HCT116 (cell line): ENCODE measurements around the gene GEMIN7. TPM values are rescaled to one million over a fixed set of nuclear protein-coding genes. Genes with fewer than 3 reads are reported as not detected.

Source experiments
- ATAC-seq: fragments of 200-7000 bp; cut with Tn5 transposase; 2 replicates; pipeline ENCODE4 v1.9.1; 2020; ENCODE audit warnings: mild to moderate bottlenecking, moderate library complexity
- BruUV-seq: library from RNA; stranded (reverse); fragments of 400-500 nt; replicated peaks from 2 replicates; lab custom pipeline; 2021; lab: Mats Ljungman, UMichigan
- CTCF ChIA-PET: fragments of 300-600 bp; sonication (Branson Sonifier 250); formaldehyde crosslinking; loops from one replicate; lab custom pipeline; 2021; ENCODE audit warnings: antibody characterized with exemption; lab: Charles Lee
- POLR2A ChIA-PET: fragments of 300-600, 350-600 bp; sonication (Branson Sonifier 250); formaldehyde crosslinking; loops from one replicate; lab custom pipeline; 2021; ENCODE audit warnings: antibody characterized with exemption; lab: Charles Lee
- RAD21 ChIA-PET, 2 experiments: fragments of 300-600 bp; sonication (Branson Sonifier 250); formaldehyde crosslinking; loops; one replicate each; lab custom pipeline; 2023; ENCODE audit warnings: low total read pairs in 2 of 2; ENCODE audit not compliant: uncharacterized antibody in 2 of 2, unreplicated experiment in 2 of 2, low non-redundant PET in 1 of 2; lab: Charles Lee
- DNase-seq: peaks from one replicate; pipeline ENCODE4 v3.0.0-alpha.2; 2010; ENCODE audit warnings: low read depth, low spot score
- H2AFZ ChIP-seq: fragments of 200-600 bp; shearing (Covaris generic), sonication (generic); 2 replicates; pipeline ENCODE4 v1.6.1; 2017; ENCODE audit warnings: low read depth, mixed run types, mixed read lengths, antibody characterized with exemption, low read length; ENCODE audit not compliant: poor library complexity, severe bottlenecking
- H3K27ac ChIP-seq: 2 replicates; pipeline ENCODE4 v1.5.1; 2012; ENCODE audit warnings: low read depth, low read length
- H3K27me3 ChIP-seq: fragments of 200-600 bp; sonication (generic); 2 replicates; pipeline ENCODE4 v1.6.1; 2016; ENCODE audit warnings: mixed run types, low read length, mixed read lengths; ENCODE audit not compliant: insufficient read depth
- H3K36me3 ChIP-seq, 2 experiments: fragments of 200-500 bp in 1 of 2; fragments of 200-600 bp in 1 of 2; sonication (Bioruptor generic) in 1 of 2; sonication (generic) in 1 of 2; 2 replicates each; pipeline versions ENCODE4 v1.5.1 to v1.6.1; 2014 to 2016; ENCODE audit warnings: low read length in 2 of 2, inconsistent platforms in 1 of 2, mixed read lengths in 1 of 2, mixed run types in 1 of 2; ENCODE audit not compliant: insufficient read depth in 2 of 2, control insufficient read depth in 1 of 2
- H3K4me1 ChIP-seq, 2 experiments: fragments of 200-600 bp in 1 of 2; sonication (generic) in 1 of 2; 2 replicates each; pipeline versions ENCODE4 v1.5.1 to v1.6.1; 2012 to 2017; ENCODE audit warnings: low read length in 2 of 2, inconsistent platforms in 1 of 2, mild to moderate bottlenecking in 1 of 2, mixed read lengths in 1 of 2, mixed run types in 1 of 2, moderate library complexity in 1 of 2; ENCODE audit not compliant: insufficient read depth in 2 of 2, control insufficient read depth in 1 of 2
- H3K4me2 ChIP-seq: fragments of 200-600 bp; sonication (generic); 2 replicates; pipeline ENCODE4 v1.6.1; 2017; ENCODE audit warnings: mixed run types, low read length, mixed read lengths
- H3K4me3 ChIP-seq, 2 experiments: fragments of 200-600 bp in 1 of 2; sonication (generic) in 1 of 2; replicated peaks in 1 of 2; 2 replicates each; pipeline ENCODE4 v1.5.1; 2011 to 2016; ENCODE audit warnings: low read length in 2 of 2, control low read depth in 1 of 2, low read depth in 1 of 2, mild to moderate bottlenecking in 1 of 2, mixed read lengths in 1 of 2, mixed run types in 1 of 2
- H3K79me2 ChIP-seq: fragments of 200-600 bp; sonication (generic); 2 replicates; pipeline ENCODE4 v1.6.1; 2017; ENCODE audit warnings: mild to moderate bottlenecking, mixed run types, low read length, moderate library complexity, mixed read lengths; ENCODE audit not compliant: insufficient read depth
- H3K9ac ChIP-seq: fragments of 200-600 bp; sonication (generic); 2 replicates; pipeline ENCODE4 v1.6.1; 2016; ENCODE audit warnings: low read length, mixed read lengths
- H3K9me2 ChIP-seq: fragments of 200-600 bp; sonication (generic), shearing (Covaris generic); 2 replicates; pipeline ENCODE4 v1.6.1; 2017; ENCODE audit warnings: mixed run types, mild to moderate bottlenecking, moderate library complexity; ENCODE audit not compliant: insufficient read depth
- H3K9me3 ChIP-seq, 2 experiments: fragments of 200-500 bp in 1 of 2; fragments of 200-600 bp in 1 of 2; sonication (Bioruptor generic) in 1 of 2; sonication (generic) in 1 of 2; 2 replicates each; pipeline ENCODE4 v1.6.1; 2014 to 2017; ENCODE audit warnings: low read length in 2 of 2, mixed read lengths in 2 of 2, inconsistent platforms in 1 of 2, low read depth in 1 of 2, mild to moderate bottlenecking in 1 of 2, mixed run types in 1 of 2, moderate library complexity in 1 of 2; ENCODE audit not compliant: control insufficient read depth in 1 of 2, insufficient read depth in 1 of 2
- H4K20me1 ChIP-seq: fragments of 200-600 bp; sonication (generic), shearing (Covaris generic); 2 replicates; pipeline ENCODE4 v1.6.1; 2017; ENCODE audit warnings: mixed run types, mild to moderate bottlenecking, moderate library complexity; ENCODE audit not compliant: insufficient read depth
- CBX3 ChIP-seq: IDR thresholded peaks from 2 replicates; pipeline ENCODE4 v1.6.1; 2012; ENCODE audit warnings: low read depth
- EGR1 ChIP-seq: IDR thresholded peaks from 2 replicates; pipeline ENCODE4 v1.6.1; 2012; ENCODE audit warnings: low read depth
- EZH2phosphoT487 ChIP-seq: fragments of 200-600 bp; IDR thresholded peaks from 2 replicates; pipeline ENCODE4 v1.6.1; 2018; ENCODE audit warnings: antibody characterized with exemption, borderline replicate concordance
- MAX ChIP-seq: IDR thresholded peaks from 2 replicates; pipeline ENCODE4 v1.6.1; 2012
- POLR2A ChIP-seq: IDR thresholded peaks from 2 replicates; pipeline ENCODE4 v1.7.0; 2011; ENCODE audit warnings: borderline replicate concordance; ENCODE audit not compliant: insufficient read depth, insufficient read length; ENCODE audit errors: extremely low read depth
- RAD21 ChIP-seq: IDR thresholded peaks from 2 replicates; pipeline ENCODE4 v1.6.1; 2012; ENCODE audit warnings: low read depth, mild to moderate bottlenecking
- SIN3A ChIP-seq: IDR thresholded peaks from 2 replicates; pipeline ENCODE4 v1.6.1; 2012; ENCODE audit warnings: low read depth
- SP1 ChIP-seq: IDR thresholded peaks from 2 replicates; pipeline ENCODE4 v1.6.1; 2012; ENCODE audit warnings: low read depth
- SRF ChIP-seq: IDR thresholded peaks from 2 replicates; pipeline ENCODE4 v1.6.1; 2012; ENCODE audit warnings: low read depth
- ZBTB33 ChIP-seq: IDR thresholded peaks from 2 replicates; pipeline ENCODE4 v1.6.1; 2011; ENCODE audit warnings: mild to moderate bottlenecking, low read length, moderate library complexity; ENCODE audit not compliant: insufficient replicate concordance; ENCODE audit errors: extremely low read depth
- ZFX ChIP-seq: fragments of 450-650 bp; IDR thresholded peaks from 2 replicates; pipeline ENCODE4 v1.6.1; 2017
- ZNF274 ChIP-seq: fragments of 200-500 bp; sonication (Bioruptor generic); IDR thresholded peaks from 2 replicates; pipeline ENCODE4 v1.6.1; 2014; ENCODE audit warnings: mild to moderate bottlenecking, low read depth, low read length, inconsistent platforms
- intact Hi-C: fragments of 100-400 bp; cut with micrococcal nuclease; formaldehyde crosslinking; loops from 2 replicates; pipeline ENCODE4 v1.10.0; 2022
- total RNA-seq: library from RNA; stranded (reverse); gene quantifications from one replicate; pipeline ENCODE4 v1.2.1, GENCODE V29; 2021; ENCODE audit not compliant: unreplicated experiment
- TF ChIP-seq, protein P1 (sequence below): IDR thresholded peaks from 2 replicates; pipeline ENCODE4 v1.6.1; 2012

The GEMIN7 gene
- total RNA-seq, 1 experiment from 2014 or later: 35.4 TPM

- ATAC-seq: no peak
- Histone ChIP-seq H3K4me3 (no peak overlapping the region), H3K79me2 (peaks cover 90% of the 10 kb centered on the region), H3K4me1 (no peaks in the 10 kb centered on the region; a peak in 1 of 4 replicates), H3K9me3 (no peaks in the 10 kb centered on the region), H3K9me2 (no peaks in the 10 kb centered on the region), H3K27ac (no peak overlapping the region), H3K27me3 (no peaks in the 10 kb centered on the region), H3K9ac (no peak overlapping the region), H3K4me2 (no peak overlapping the region), H4K20me1 (no peaks in the 10 kb centered on the region), H2AFZ (no peak overlapping the region), H3K36me3 (no peaks in the 10 kb centered on the region)
- TF ChIP-seq ZNF274 (no peak), POLR2A (no peak), RAD21 (no peak), SRF (no peak), EGR1 (no peak), MAX (no peak), ZFX (no peak), SP1 (no peak), CBX3 (no peak), EZH2phosphoT487 (no peak), SIN3A (no peak), ZBTB33 (no peak)
- TF ChIP-seq, protein P1, sequence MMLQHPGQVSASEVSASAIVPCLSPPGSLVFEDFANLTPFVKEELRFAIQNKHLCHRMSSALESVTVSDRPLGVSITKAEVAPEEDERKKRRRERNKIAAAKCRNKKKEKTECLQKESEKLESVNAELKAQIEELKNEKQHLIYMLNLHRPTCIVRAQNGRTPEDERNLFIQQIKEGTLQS: no peak
- no peak for DNase-seq
- BruUV-seq: no TSS peak
- POLR2A ChIA-PET: no interaction called here
- RAD21 ChIA-PET: no interaction called here
- CTCF ChIA-PET: no interaction called here
- intact Hi-C loops: no loop called here
Observed at GRCh38 chr19:45103508-45104319, 24.7 kb downstream of the GEMIN7 start.
